Upper lobe of left lung (tissue), 4 donors: ENCODE measurements around the gene TESPA1.

Source experiments
- CTCF ChIP-seq, 6 experiments: fragments of 450-650 bp in 4 of 6; fragments of 200-600 bp in 2 of 6; sonication (generic) in 2 of 6; IDR thresholded peaks; one replicate each; pipeline ENCODE4 v1.5.1; 2016 to 2019; ENCODE audit warnings: antibody characterized with exemption in 6 of 6
- EP300 ChIP-seq, 4 donors: sonication (generic); formaldehyde crosslinking; IDR thresholded peaks; one replicate each; pipeline ENCODE4 v1.5.1; 2017; ENCODE audit warnings: antibody characterized with exemption in 4 of 4, control low read depth in 2 of 4
- POLR2AphosphoS5 ChIP-seq, 2 donors: sonication (generic); formaldehyde crosslinking; IDR thresholded peaks; one replicate each; pipeline ENCODE4 v1.5.1; 2017; ENCODE audit warnings: antibody characterized with exemption in 2 of 2

GRCh38 chr12:54970741-54971140 is 13.8 kb downstream of the TESPA1 start:
- no peak for TF ChIP-seq CTCF (IDR thresholded peaks at IDR 0.05)
- TF ChIP-seq EP300 (IDR thresholded peaks at IDR 0.05), result no peak
- no peak for TF ChIP-seq POLR2AphosphoS5 (IDR thresholded peaks at IDR 0.05)
